Measurements from ENCODE around the gene LAD1.

Gene LAD1

GRCh38 chr1:201356236-201356635, 42.9 kb downstream of the LAD1 start:
- no peak for DNase-seq (ENCODE audit: low read depth)
- TF ChIP-seq, protein P1, sequence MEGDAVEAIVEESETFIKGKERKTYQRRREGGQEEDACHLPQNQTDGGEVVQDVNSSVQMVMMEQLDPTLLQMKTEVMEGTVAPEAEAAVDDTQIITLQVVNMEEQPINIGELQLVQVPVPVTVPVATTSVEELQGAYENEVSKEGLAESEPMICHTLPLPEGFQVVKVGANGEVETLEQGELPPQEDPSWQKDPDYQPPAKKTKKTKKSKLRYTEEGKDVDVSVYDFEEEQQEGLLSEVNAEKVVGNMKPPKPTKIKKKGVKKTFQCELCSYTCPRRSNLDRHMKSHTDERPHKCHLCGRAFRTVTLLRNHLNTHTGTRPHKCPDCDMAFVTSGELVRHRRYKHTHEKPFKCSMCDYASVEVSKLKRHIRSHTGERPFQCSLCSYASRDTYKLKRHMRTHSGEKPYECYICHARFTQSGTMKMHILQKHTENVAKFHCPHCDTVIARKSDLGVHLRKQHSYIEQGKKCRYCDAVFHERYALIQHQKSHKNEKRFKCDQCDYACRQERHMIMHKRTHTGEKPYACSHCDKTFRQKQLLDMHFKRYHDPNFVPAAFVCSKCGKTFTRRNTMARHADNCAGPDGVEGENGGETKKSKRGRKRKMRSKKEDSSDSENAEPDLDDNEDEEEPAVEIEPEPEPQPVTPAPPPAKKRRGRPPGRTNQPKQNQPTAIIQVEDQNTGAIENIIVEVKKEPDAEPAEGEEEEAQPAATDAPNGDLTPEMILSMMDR (IDR thresholded peaks at IDR 0.05; ENCODE audit: low read length, missing control alignments) = no peak
- H3K4me3 ChIP-seq (replicated peaks; ENCODE audit: low read depth, low read length) = no peak overlapping the region

- TF ChIP-seq, protein P1 (IDR thresholded peaks at IDR 0.05; ENCODE audit: low read length, missing control alignments) = no peak
- DNase-seq (ENCODE audit: low read depth) = no peak
- H3K4me3 ChIP-seq (replicated peaks; ENCODE audit: low read depth, low read length) = no peak overlapping the region
Measured at GRCh38 chr1:201355471-201355870, 43.7 kb downstream of the LAD1 start.

DNA sequence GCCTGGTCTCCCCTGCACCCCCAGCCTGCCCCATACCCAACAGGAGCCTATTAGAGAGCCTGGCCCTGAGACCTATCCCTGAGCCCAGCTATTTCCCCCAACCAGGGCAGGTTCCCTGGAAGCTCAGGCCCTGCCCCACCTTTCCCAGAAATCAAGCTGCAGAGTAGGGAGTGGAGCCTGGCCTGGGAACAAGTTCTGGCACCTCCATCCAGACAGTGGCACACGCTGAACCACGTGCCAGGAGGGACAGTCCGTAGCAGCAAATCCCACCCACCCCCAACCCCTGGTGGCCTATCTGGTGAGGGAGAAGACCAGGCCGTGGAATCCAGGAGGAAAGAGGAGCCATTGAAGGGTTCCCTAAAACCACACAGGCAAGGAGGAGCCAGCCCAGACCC, 44.2 kb downstream of the LAD1 start:
- TF ChIP-seq, protein P1 (IDR thresholded peaks at IDR 0.05; ENCODE audit: low read length, missing control alignments) = no peak
- no peak for DNase-seq (ENCODE audit: low read depth)
- no peak overlapping the region for H3K4me3 ChIP-seq (replicated peaks; ENCODE audit: low read depth, low read length)

DNA sequence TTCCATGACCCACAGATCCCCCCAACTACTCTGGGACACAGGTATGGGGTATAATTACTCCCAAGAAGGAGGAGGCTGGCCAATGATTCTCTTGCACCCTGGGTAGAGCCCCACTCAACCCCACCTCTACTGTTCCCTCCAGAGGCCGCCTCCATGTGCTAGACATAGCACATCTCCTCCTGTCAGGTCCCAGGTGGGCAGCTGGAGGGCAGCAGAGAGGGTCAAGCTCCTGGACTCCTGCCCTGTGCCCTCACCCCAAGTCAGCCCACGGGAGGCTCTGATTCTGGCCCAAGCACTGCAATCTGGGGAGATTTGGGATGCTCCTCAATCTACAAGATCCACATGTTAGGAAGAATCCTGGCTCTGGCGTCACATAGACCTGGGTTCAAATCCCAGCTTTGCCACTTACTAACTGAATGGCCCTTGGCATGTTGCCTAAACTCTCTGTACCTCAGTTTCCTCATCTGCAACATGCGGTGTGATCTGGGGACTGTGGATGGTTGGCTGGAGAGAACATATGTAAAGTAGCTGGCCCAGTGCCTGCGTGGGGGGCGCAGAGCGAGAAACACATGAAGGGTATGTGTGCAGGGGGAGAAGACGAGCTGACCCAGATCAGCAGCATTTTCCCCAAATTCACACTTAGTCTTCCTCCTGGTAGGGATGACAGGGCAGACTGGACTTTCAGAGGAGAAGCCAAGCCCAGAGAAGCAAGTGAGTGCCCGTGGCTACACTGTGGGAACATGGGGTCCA, 44.8 kb downstream of the LAD1 start:
- TF ChIP-seq, protein P1 (IDR thresholded peaks at IDR 0.05; ENCODE audit: low read length, missing control alignments) = no peak
- no peak for DNase-seq (ENCODE audit: low read depth)
- no peak overlapping the region for H3K4me3 ChIP-seq (replicated peaks; ENCODE audit: low read depth, low read length)

- no peak overlapping the region for H3K4me3 ChIP-seq (replicated peaks; ENCODE audit: low read depth, low read length)
- no peak for DNase-seq (ENCODE audit: low read depth)
- TF ChIP-seq, protein P1 (IDR thresholded peaks at IDR 0.05; ENCODE audit: low read length, missing control alignments) = no peak
Measured at GRCh38 chr1:201353186-201353940, 45.8 kb downstream of the LAD1 start.

DNA sequence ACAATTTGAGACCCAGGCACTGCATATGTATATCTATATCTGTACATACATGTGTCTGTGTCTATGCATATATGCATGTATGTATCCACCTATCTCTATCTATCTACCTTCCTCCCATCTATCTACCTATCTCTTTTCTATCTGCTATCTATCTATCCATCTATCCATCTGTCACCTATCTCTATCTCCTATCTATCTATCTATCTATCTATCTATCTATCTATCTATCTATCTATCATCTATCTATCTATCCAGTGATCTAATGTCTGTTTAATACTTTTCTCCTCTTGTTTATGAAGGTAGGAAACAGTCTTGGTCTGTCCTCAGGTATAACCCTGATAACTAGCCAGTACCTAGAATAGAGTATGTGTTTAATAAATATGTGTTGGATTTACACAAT, 47.5 kb downstream of the LAD1 start:
- H3K4me3 ChIP-seq (replicated peaks; ENCODE audit: low read depth, low read length) = no peak overlapping the region
- DNase-seq (ENCODE audit: low read depth) = no peak
- TF ChIP-seq, protein P1 (IDR thresholded peaks at IDR 0.05; ENCODE audit: low read length, missing control alignments) = no peak

Data from fibroblast of pulmonary artery (primary cell).